Measurements from ENCODE around the gene GGTA1. TPM values are rescaled to one million over a fixed set of nuclear protein-coding genes. Genes with fewer than 3 reads are reported as not detected.
"Not testable (repeated sequence)": the region's sequence is repeated elsewhere in the genome, so short reads cannot be mapped to it uniquely, and the experiment has no call there.

The GGTA1 gene
- total RNA-seq, 1 experiment from 2014 or later, result not detected

DNA sequence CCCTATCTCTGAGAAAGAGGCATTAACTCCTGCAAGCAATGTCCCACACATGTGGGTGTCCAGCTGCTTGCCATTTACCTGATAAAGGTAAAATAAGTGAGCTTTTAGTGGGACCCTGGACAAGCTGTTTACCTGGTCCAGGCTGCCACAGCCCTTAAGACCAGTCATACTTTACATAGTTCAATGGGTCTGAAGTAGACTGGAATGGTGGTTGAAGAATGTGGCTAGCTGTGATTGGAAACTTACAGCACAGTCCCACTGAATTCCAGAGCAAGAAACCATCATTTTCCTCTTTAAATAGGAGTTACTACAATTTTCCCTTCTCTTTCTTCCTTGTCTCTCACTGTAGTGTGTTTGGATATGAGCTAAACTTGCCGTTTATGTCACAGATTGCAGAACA lies 60.6 kb downstream of the GGTA1 start:
- Histone ChIP-seq H3K9me3 (no peaks in the 10 kb centered on the region), H3K4me1 (no peaks in the 10 kb centered on the region), H3K4me3 (ENCODE audit: low read depth, low read length) (no peak overlapping the region), H3K36me3 (ENCODE audit: control insufficient read depth, insufficient read depth, low read length) (no peaks in the 10 kb centered on the region), H3K27me3 (replicated peaks; ENCODE audit: control insufficient read depth, insufficient read depth, low read length) (no peaks in the 10 kb centered on the region)
- TF ChIP-seq, protein P1, sequence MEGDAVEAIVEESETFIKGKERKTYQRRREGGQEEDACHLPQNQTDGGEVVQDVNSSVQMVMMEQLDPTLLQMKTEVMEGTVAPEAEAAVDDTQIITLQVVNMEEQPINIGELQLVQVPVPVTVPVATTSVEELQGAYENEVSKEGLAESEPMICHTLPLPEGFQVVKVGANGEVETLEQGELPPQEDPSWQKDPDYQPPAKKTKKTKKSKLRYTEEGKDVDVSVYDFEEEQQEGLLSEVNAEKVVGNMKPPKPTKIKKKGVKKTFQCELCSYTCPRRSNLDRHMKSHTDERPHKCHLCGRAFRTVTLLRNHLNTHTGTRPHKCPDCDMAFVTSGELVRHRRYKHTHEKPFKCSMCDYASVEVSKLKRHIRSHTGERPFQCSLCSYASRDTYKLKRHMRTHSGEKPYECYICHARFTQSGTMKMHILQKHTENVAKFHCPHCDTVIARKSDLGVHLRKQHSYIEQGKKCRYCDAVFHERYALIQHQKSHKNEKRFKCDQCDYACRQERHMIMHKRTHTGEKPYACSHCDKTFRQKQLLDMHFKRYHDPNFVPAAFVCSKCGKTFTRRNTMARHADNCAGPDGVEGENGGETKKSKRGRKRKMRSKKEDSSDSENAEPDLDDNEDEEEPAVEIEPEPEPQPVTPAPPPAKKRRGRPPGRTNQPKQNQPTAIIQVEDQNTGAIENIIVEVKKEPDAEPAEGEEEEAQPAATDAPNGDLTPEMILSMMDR (IDR thresholded peaks at IDR 0.05; ENCODE audit: insufficient read depth in 1 of 2, low read depth in 1 of 2, low read length in 1 of 2, severe bottlenecking in 1 of 2, unreplicated experiment in 1 of 2), result no peak
- ChIA-PET CTCF (interaction anchor here (0.7 kb wide), 1 partner anchor 403 kb away, joined by 3 read pairs; no protein-coding TSS in a partner anchor), POLR2A (no interaction called here)
- intact Hi-C loops (cut with micrococcal nuclease; ENCODE audit: unreplicated experiment), result no loop called here
- no peaks in the 10 kb centered on the region for H3K9me3 Mint-ChIP-seq (ENCODE audit: unreplicated experiment)
- H3K4me1 Mint-ChIP-seq (ENCODE audit: low read depth, unreplicated experiment), result no peaks in the 10 kb centered on the region
- no peak overlapping the region for H3K4me3 Mint-ChIP-seq (ENCODE audit: unreplicated experiment)
- H3K27me3 Mint-ChIP-seq (ENCODE audit: insufficient read depth, unreplicated experiment), result no peaks in the 10 kb centered on the region
- DNase-seq, result no peak
- BruUV-seq (replicated peaks), result no TSS peak
- no peaks in the 10 kb centered on the region for H3K36me3 Mint-ChIP-seq (ENCODE audit: insufficient read depth, unreplicated experiment)
- no peak overlapping the region for H3K27ac Mint-ChIP-seq (ENCODE audit: unreplicated experiment)

DNA sequence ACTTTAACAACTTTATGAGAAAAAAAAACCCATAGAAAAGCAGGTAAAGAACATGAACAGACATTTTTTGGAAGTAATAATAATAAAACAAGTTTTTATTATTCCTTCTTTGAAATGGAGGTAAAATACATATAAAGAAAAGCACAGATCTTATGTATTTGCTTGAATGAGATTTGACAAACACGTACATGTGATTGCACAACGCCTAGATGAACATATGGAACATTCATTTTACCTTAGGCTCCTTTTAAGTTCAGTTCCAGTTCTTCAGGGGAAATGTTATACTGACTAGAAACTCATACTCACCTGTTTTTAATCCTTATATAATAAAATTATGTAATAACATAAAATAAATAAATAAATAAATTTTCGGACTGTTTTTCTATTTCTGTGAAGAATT lies 61.8 kb downstream of the GGTA1 start:
- intact Hi-C loops (cut with micrococcal nuclease; ENCODE audit: unreplicated experiment), result no loop called here
- TF ChIP-seq, protein P1 (IDR thresholded peaks at IDR 0.05; ENCODE audit: insufficient read depth in 1 of 2, low read depth in 1 of 2, low read length in 1 of 2, severe bottlenecking in 1 of 2, unreplicated experiment in 1 of 2), result no peak
- no TSS peak for BruUV-seq (replicated peaks)
- Mint-ChIP-seq H3K9me3 (ENCODE audit: unreplicated experiment) (no peaks in the 10 kb centered on the region), H3K4me1 (ENCODE audit: low read depth, unreplicated experiment) (no peaks in the 10 kb centered on the region), H3K27ac (ENCODE audit: unreplicated experiment) (no peak overlapping the region), H3K4me3 (ENCODE audit: unreplicated experiment) (no peak overlapping the region), H3K36me3 (ENCODE audit: insufficient read depth, unreplicated experiment) (no peaks in the 10 kb centered on the region), H3K27me3 (ENCODE audit: insufficient read depth, unreplicated experiment) (no peaks in the 10 kb centered on the region)
- no peaks in the 10 kb centered on the region for H3K36me3 ChIP-seq (ENCODE audit: control insufficient read depth, insufficient read depth, low read length)
- DNase-seq, result no peak
- ChIA-PET POLR2A (no interaction called here), CTCF (no interaction called here)
- H3K4me1 ChIP-seq, result no peaks in the 10 kb centered on the region
- H3K9me3 ChIP-seq, result no peaks in the 10 kb centered on the region
- H3K4me3 ChIP-seq (ENCODE audit: low read depth, low read length), result no peak overlapping the region
- H3K27me3 ChIP-seq (replicated peaks; ENCODE audit: control insufficient read depth, insufficient read depth, low read length), result no peaks in the 10 kb centered on the region; the same call in 1 of the 2 replicates

DNA sequence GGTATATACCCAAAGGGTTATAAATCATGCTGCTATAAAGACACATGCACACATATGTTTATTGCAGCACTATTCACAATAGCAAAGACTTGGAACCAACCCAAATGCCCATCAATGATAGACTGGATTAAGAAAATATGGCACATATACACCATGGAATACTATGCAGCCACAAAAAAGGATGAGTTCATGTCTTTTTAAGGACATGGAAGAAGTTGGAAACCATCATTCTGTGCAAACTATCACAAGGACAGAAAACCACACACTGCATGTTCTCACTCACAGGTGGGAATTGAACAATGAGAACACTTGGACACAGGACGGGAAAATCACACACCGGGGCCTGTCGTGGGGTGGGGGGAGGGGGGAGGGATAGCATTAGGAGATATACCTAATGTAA lies 62.6 kb downstream of the GGTA1 start:
- H3K27me3 ChIP-seq (replicated peaks; ENCODE audit: control insufficient read depth, insufficient read depth, low read length); H3K4me3 Mint-ChIP-seq (ENCODE audit: unreplicated experiment); H3K27ac Mint-ChIP-seq (ENCODE audit: unreplicated experiment); intact Hi-C loops (cut with micrococcal nuclease; ENCODE audit: unreplicated experiment); H3K27me3 Mint-ChIP-seq (ENCODE audit: insufficient read depth, unreplicated experiment); POLR2A ChIA-PET; CTCF ChIA-PET; H3K9me3 Mint-ChIP-seq (ENCODE audit: unreplicated experiment); H3K9me3 ChIP-seq; H3K36me3 Mint-ChIP-seq (ENCODE audit: insufficient read depth, unreplicated experiment); H3K36me3 ChIP-seq (ENCODE audit: control insufficient read depth, insufficient read depth, low read length); BruUV-seq (replicated peaks); DNase-seq; H3K4me1 Mint-ChIP-seq (ENCODE audit: low read depth, unreplicated experiment); H3K4me3 ChIP-seq (ENCODE audit: low read depth, low read length); H3K4me1 ChIP-seq: not testable (repeated sequence)

DNA sequence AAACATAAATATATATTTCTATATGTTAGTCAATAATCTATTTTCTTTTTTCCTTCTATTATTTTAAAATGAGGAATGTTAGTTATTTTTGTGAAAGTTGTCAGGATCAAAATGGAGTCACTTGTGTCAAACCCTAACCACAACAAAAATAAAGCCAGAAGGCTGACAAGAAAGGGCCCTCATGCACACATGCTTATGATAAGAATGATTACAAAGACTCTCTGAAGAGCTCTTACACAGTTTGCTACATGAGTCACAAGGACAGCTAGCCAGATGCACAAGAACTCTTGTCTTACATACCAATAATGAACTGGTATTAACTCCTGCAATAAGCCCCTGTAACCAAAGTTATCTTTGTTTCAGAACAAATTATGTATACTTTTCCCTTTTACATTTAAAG lies 64.7 kb downstream of the GGTA1 start:
- H3K4me3 Mint-ChIP-seq (ENCODE audit: unreplicated experiment), result no peak overlapping the region
- no TSS peak for BruUV-seq (replicated peaks)
- H3K27ac Mint-ChIP-seq (ENCODE audit: unreplicated experiment), result no peak overlapping the region
- Histone ChIP-seq H3K36me3 (ENCODE audit: control insufficient read depth, insufficient read depth, low read length) (no peaks in the 10 kb centered on the region), H3K9me3 (no peaks in the 10 kb centered on the region), H3K4me3 (ENCODE audit: low read depth, low read length) (no peak overlapping the region), H3K4me1 (no peaks in the 10 kb centered on the region), H3K27me3 (replicated peaks; ENCODE audit: control insufficient read depth, insufficient read depth, low read length) (no peaks in the 10 kb centered on the region; the same call in 1 of the 2 replicates)
- no peaks in the 10 kb centered on the region for H3K9me3 Mint-ChIP-seq (ENCODE audit: unreplicated experiment)
- no peaks in the 10 kb centered on the region for H3K4me1 Mint-ChIP-seq (ENCODE audit: low read depth, unreplicated experiment)
- intact Hi-C loops (cut with micrococcal nuclease; ENCODE audit: unreplicated experiment), result no loop called here
- ChIA-PET POLR2A (no interaction called here), CTCF (no interaction called here)
- no peak for DNase-seq
- peaks cover 3% of the 10 kb centered on the region for H3K27me3 Mint-ChIP-seq (ENCODE audit: insufficient read depth, unreplicated experiment)
- TF ChIP-seq, protein P1 (IDR thresholded peaks at IDR 0.05; ENCODE audit: insufficient read depth in 1 of 2, low read depth in 1 of 2, low read length in 1 of 2, severe bottlenecking in 1 of 2, unreplicated experiment in 1 of 2), result no peak
- no peaks in the 10 kb centered on the region for H3K36me3 Mint-ChIP-seq (ENCODE audit: insufficient read depth, unreplicated experiment)
